GM23338 (cell line): ENCODE results near the gene SYNDIG1L. TPM values are rescaled to one million over a fixed set of nuclear protein-coding genes. Genes with fewer than 3 reads are reported as not detected.
A peak's percentile ranks its signal among the peaks of the same experiment; 100 is the strongest.

ENCODE experiments used
- ATAC-seq: fragments of 200-7000 bp; cut with Tn5 transposase; 3 replicates; pipeline ENCODE4 v1.9.1; 2020
- DNase-seq: peaks from one replicate; pipeline ENCODE4 v3.0.0-alpha.2; 2015; ENCODE audit warnings: low spot score
- H2AFZ ChIP-seq: fragments of 200-600 bp; sonication (generic); 2 replicates; pipeline ENCODE4 v1.8.0; 2016; ENCODE audit warnings: antibody characterized with exemption, mild to moderate bottlenecking, moderate library complexity
- H3F3A ChIP-seq: fragments of 200-600 bp; sonication (generic); replicated peaks from 2 replicates; pipeline ENCODE4 v1.8.0; 2017; ENCODE audit warnings: antibody characterized with exemption, mixed run types, low read depth
- H3K27ac ChIP-seq: fragments of 200-600 bp; sonication (generic); 2 replicates; pipeline ENCODE4 v1.6.1; 2016; ENCODE audit warnings: low read depth
- H3K27me3 ChIP-seq: fragments of 200-600 bp; sonication (generic); 2 replicates; pipeline ENCODE4 v1.8.0; 2016; ENCODE audit warnings: mild to moderate bottlenecking, mixed run types, moderate library complexity; ENCODE audit not compliant: insufficient read depth
- H3K36me3 ChIP-seq: fragments of 200-600 bp; sonication (generic); 2 replicates; pipeline ENCODE4 v1.8.0; 2016; ENCODE audit warnings: mild to moderate bottlenecking; ENCODE audit not compliant: insufficient read depth
- H3K4me1 ChIP-seq: fragments of 200-600 bp; sonication (generic); 2 replicates; pipeline ENCODE4 v1.8.0; 2016; ENCODE audit warnings: mild to moderate bottlenecking, moderate library complexity; ENCODE audit not compliant: insufficient read depth
- H3K4me2 ChIP-seq: fragments of 200-600 bp; sonication (generic); 2 replicates; pipeline ENCODE4 v1.7.1; 2017; ENCODE audit warnings: mixed run types
- H3K4me3 ChIP-seq: fragments of 200-600 bp; sonication (generic); 2 replicates; pipeline ENCODE4 v1.6.1; 2016; ENCODE audit warnings: mixed run types
- H3K79me2 ChIP-seq: fragments of 200-600 bp; sonication (generic); replicated peaks from 2 replicates; pipeline ENCODE4 v1.8.0; 2017; ENCODE audit warnings: mild to moderate bottlenecking; ENCODE audit not compliant: insufficient read depth
- H3K9me2 ChIP-seq: fragments of 200-600 bp; sonication (generic); 2 replicates; pipeline ENCODE4 v1.8.0; 2017; ENCODE audit not compliant: insufficient read depth
- H4K20me1 ChIP-seq: fragments of 200-600 bp; sonication (generic); replicated peaks from 2 replicates; pipeline ENCODE4 v1.8.0; 2017; ENCODE audit warnings: mild to moderate bottlenecking; ENCODE audit not compliant: insufficient read depth
- H3K27ac Mint-ChIP-seq: 2 replicates; pipeline ENCODE4 v1.8.0; 2020; ENCODE audit warnings: inconsistent platforms, mild to moderate bottlenecking, moderate library complexity, mixed read lengths
- H3K27me3 Mint-ChIP-seq: 3 replicates; pipeline ENCODE4 v1.8.0; 2022; ENCODE audit warnings: low read depth, mild to moderate bottlenecking, moderate library complexity, mixed read lengths, inconsistent platforms; ENCODE audit not compliant: insufficient read depth, poor library complexity
- H3K36me3 Mint-ChIP-seq: 3 replicates; pipeline ENCODE4 v1.8.0; 2021; ENCODE audit warnings: low read depth, mild to moderate bottlenecking, inconsistent platforms, moderate library complexity, mixed read lengths
- H3K4me1 Mint-ChIP-seq: 3 replicates; pipeline ENCODE4 v1.8.0; 2020; ENCODE audit warnings: mild to moderate bottlenecking, inconsistent platforms, mixed read lengths
- H3K4me3 Mint-ChIP-seq: 3 replicates; pipeline ENCODE4 v1.8.0; 2021; ENCODE audit warnings: moderate library complexity, mild to moderate bottlenecking, inconsistent platforms, mixed read lengths
- H3K9me3 Mint-ChIP-seq: 3 replicates; pipeline ENCODE4 v1.8.0; 2020; ENCODE audit warnings: moderate library complexity, mild to moderate bottlenecking, inconsistent platforms, mixed read lengths
- CREB1 ChIP-seq: fragments of 250-450 bp; sonication (Bioruptor Pico); IDR thresholded peaks from 2 replicates; pipeline ENCODE4 v1.5.0; 2020; ENCODE audit warnings: low read depth, mild to moderate bottlenecking, moderate library complexity
- ETS1 ChIP-seq: IDR thresholded peaks from 2 replicates; pipeline ENCODE4 v1.6.1; 2016; ENCODE audit warnings: antibody characterized with exemption
- EZH2 ChIP-seq: fragments of 200-600 bp; sonication (generic); IDR thresholded peaks from one replicate; pipeline ENCODE4 v1.8.0; 2017; ENCODE audit warnings: antibody characterized with exemption, mild to moderate bottlenecking, low read depth; ENCODE audit not compliant: unreplicated experiment
- EZH2phosphoT487 ChIP-seq: fragments of 200-600 bp; sonication (generic); IDR thresholded peaks from one replicate; pipeline ENCODE4 v1.8.1; 2018; ENCODE audit warnings: antibody characterized with exemption; ENCODE audit not compliant: unreplicated experiment
- JUNB ChIP-seq: IDR thresholded peaks from one replicate; pipeline ENCODE4 v1.6.1; 2016; ENCODE audit warnings: antibody characterized with exemption; ENCODE audit not compliant: unreplicated experiment
- NANOG ChIP-seq: IDR thresholded peaks from 2 replicates; pipeline ENCODE4 v1.6.1; 2016; ENCODE audit warnings: antibody characterized with exemption, borderline replicate concordance
- REST ChIP-seq: IDR thresholded peaks from one replicate; pipeline ENCODE4 v1.6.1; 2018; ENCODE audit warnings: antibody characterized with exemption; ENCODE audit not compliant: unreplicated experiment
- STAT1 ChIP-seq: IDR thresholded peaks from one replicate; pipeline ENCODE4 v1.6.1; 2016; ENCODE audit warnings: antibody characterized with exemption; ENCODE audit not compliant: unreplicated experiment
- ZNF114 ChIP-seq: fragments of 250-450 bp; sonication (Bioruptor Pico); IDR thresholded peaks from 2 replicates; pipeline ENCODE4 v1.5.0; 2020; ENCODE audit warnings: mild to moderate bottlenecking, moderate library complexity
- ZNF331 ChIP-seq: fragments of 250-450 bp; sonication (Bioruptor Pico); IDR thresholded peaks from 2 replicates; pipeline ENCODE4 v1.5.0; 2020; ENCODE audit warnings: low read depth, mild to moderate bottlenecking, moderate library complexity
- polyA plus RNA-seq: library from polyadenylated mRNA; unstranded; fragments of >200 nt; fragmentation: Nextera tagmentation; extraction: Ambion mirVana; gene quantifications from 2 replicates; pipeline ENCODE4 v1.2.1, GENCODE V29; 2016
- total RNA-seq: library from RNA; depleted of rRNA; stranded (reverse); fragments of >200 nt; shearing (Covaris generic); gene quantifications from 2 replicates; pipeline ENCODE4 v1.2.3, GENCODE V29; 2014
- TF ChIP-seq, protein P1 (sequence below): fragments of 250-450 bp; sonication (Bioruptor Pico); IDR thresholded peaks from 2 replicates; pipeline ENCODE4 v1.5.0; 2020; ENCODE audit warnings: mild to moderate bottlenecking, moderate library complexity

SYNDIG1L gene
- total and polyA plus RNA-seq, 2 experiments from 2014 or later, result 0.65 to 2.1 TPM

DNA sequence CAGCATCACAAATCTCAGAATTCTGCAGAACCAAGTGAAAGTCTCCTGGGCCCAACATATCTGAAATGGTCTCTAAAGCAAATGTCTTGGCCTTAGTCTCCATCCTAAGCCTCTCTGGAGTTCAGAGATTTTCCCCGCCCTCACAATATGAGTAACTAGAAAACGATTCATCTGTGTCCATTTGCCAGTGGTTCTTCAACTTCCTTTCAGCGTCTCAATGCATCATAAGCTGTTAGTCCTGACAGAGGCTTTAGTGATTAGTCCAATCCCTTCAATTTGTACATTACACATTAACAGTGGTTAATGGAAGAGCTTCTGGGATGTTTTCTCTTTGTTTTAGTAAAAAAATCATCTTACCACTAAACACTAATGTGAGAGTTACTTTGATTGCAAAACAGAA is 49.7 kb upstream of the SYNDIG1L start:
- DNase-seq (no peak), ATAC-seq (no peak)
- Histone ChIP-seq H3K4me2 (no peak overlapping the region), H3K27me3 (no peaks in the 10 kb centered on the region), H3K9me2 (no peaks in the 10 kb centered on the region), H3K4me1 (no peaks in the 10 kb centered on the region), H3K4me3 (no peak overlapping the region), H2AFZ (no peak overlapping the region), H3K27ac (0 out of 2 replicates have a peak overlapping the region, but pooled peaks have one; percentile 60), H3F3A (peaks cover 7% of the 10 kb centered on the region; the same call in 1 of the 2 replicates), H3K79me2 (no peaks in the 10 kb centered on the region), H4K20me1 (0 out of 2 replicates have a peak, but pooled peaks cover 8% of the 10 kb centered on the region), H3K36me3 (peaks cover 17% of the 10 kb centered on the region; the same call in 1 of the 2 replicates)
- peaks cover 23% of the 10 kb centered on the region for H3K4me1 Mint-ChIP-seq
- peaks cover 5% of the 10 kb centered on the region for H3K27me3 Mint-ChIP-seq
- peaks cover 10% of the 10 kb centered on the region; the same call in 2 of the 3 replicates for H3K36me3 Mint-ChIP-seq
- H3K27ac Mint-ChIP-seq, result no peak overlapping the region
- TF ChIP-seq NANOG, result no peak
- H3K9me3 Mint-ChIP-seq, result no peaks in the 10 kb centered on the region
- H3K4me3 Mint-ChIP-seq, result no peak overlapping the region

GRCh38 chr14:74474376-74474775 is 48.4 kb upstream of the SYNDIG1L start:
- ATAC-seq (no peak), DNase-seq (no peak)
- peaks cover 3% of the 10 kb centered on the region; the same call in 1 of the 2 replicates for H3F3A ChIP-seq
- H3K4me3 Mint-ChIP-seq, result no peak overlapping the region
- H3K27ac Mint-ChIP-seq, result no peak overlapping the region
- no peaks in the 10 kb centered on the region for H3K9me3 Mint-ChIP-seq
- H3K27me3 Mint-ChIP-seq, result peaks cover 5% of the 10 kb centered on the region
- no peaks in the 10 kb centered on the region for H3K9me2 ChIP-seq
- no peak overlapping the region for H3K4me2 ChIP-seq
- no peaks in the 10 kb centered on the region for H3K4me1 ChIP-seq
- H3K36me3 ChIP-seq, result peaks cover 6% of the 10 kb centered on the region; the same call in 1 of the 2 replicates
- peaks cover 23% of the 10 kb centered on the region for H3K4me1 Mint-ChIP-seq
- no peak overlapping the region for H2AFZ ChIP-seq
- no peak overlapping the region for H3K4me3 ChIP-seq
- H4K20me1 ChIP-seq, result 0 out of 2 replicates have a peak, but pooled peaks cover under 1% of the 10 kb centered on the region
- H3K36me3 Mint-ChIP-seq, result peaks cover 10% of the 10 kb centered on the region; the same call in 2 of the 3 replicates
- no peaks in the 10 kb centered on the region for H3K27me3 ChIP-seq
- H3K79me2 ChIP-seq, result no peaks in the 10 kb centered on the region
- 0 out of 2 replicates have a peak overlapping the region, but pooled peaks have one; percentile 19 for H3K27ac ChIP-seq
- TF ChIP-seq ZNF114 (no peak), ZNF331 (CRISPR knock-in tag) (no peak), REST (no peak), EZH2phosphoT487 (no peak), NANOG (no peak), CREB1 (CRISPR knock-in tag) (no peak), ETS1 (no peak), STAT1 (no peak), EZH2 (no peak), JUNB (no peak)
- TF ChIP-seq, protein P1, sequence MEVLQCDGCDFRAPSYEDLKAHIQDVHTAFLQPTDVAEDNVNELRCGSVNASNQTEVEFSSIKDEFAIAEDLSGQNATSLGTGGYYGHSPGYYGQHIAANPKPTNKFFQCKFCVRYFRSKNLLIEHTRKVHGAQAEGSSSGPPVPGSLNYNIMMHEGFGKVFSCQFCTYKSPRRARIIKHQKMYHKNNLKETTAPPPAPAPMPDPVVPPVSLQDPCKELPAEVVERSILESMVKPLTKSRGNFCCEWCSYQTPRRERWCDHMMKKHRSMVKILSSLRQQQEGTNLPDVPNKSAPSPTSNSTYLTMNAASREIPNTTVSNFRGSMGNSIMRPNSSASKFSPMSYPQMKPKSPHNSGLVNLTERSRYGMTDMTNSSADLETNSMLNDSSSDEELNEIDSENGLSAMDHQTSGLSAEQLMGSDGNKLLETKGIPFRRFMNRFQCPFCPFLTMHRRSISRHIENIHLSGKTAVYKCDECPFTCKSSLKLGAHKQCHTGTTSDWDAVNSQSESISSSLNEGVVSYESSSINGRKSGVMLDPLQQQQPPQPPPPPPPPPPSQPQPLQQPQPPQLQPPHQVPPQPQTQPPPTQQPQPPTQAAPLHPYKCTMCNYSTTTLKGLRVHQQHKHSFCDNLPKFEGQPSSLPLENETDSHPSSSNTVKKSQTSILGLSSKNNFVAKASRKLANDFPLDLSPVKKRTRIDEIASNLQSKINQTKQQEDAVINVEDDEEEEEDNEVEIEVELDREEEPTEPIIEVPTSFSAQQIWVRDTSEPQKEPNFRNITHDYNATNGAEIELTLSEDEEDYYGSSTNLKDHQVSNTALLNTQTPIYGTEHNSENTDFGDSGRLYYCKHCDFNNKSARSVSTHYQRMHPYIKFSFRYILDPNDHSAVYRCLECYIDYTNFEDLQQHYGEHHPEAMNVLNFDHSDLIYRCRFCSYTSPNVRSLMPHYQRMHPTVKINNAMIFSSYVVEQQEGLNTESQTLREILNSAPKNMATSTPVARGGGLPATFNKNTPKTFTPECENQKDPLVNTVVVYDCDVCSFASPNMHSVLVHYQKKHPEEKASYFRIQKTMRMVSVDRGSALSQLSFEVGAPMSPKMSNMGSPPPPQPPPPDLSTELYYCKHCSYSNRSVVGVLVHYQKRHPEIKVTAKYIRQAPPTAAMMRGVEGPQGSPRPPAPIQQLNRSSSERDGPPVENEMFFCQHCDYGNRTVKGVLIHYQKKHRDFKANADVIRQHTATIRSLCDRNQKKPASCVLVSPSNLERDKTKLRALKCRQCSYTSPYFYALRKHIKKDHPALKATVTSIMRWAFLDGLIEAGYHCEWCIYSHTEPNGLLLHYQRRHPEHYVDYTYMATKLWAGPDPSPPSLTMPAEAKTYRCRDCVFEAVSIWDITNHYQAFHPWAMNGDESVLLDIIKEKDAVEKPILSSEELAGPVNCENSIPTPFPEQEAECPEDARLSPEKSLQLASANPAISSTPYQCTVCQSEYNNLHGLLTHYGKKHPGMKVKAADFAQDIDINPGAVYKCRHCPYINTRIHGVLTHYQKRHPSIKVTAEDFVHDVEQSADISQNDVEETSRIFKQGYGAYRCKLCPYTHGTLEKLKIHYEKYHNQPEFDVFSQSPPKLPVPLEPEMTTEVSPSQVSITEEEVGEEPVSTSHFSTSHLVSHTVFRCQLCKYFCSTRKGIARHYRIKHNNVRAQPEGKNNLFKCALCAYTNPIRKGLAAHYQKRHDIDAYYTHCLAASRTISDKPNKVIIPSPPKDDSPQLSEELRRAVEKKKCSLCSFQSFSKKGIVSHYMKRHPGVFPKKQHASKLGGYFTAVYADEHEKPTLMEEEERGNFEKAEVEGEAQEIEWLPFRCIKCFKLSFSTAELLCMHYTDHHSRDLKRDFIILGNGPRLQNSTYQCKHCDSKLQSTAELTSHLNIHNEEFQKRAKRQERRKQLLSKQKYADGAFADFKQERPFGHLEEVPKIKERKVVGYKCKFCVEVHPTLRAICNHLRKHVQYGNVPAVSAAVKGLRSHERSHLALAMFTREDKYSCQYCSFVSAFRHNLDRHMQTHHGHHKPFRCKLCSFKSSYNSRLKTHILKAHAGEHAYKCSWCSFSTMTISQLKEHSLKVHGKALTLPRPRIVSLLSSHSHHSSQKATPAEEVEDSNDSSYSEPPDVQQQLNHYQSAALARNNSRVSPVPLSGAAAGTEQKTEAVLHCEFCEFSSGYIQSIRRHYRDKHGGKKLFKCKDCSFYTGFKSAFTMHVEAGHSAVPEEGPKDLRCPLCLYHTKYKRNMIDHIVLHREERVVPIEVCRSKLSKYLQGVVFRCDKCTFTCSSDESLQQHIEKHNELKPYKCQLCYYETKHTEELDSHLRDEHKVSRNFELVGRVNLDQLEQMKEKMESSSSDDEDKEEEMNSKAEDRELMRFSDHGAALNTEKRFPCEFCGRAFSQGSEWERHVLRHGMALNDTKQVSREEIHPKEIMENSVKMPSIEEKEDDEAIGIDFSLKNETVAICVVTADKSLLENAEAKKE, result no peak
